GM10847 (cell line): ENCODE results near the gene SOX2.

ENCODE experiments used
- POLR2A ChIP-seq: IDR thresholded peaks from 2 replicates; pipeline ENCODE4 v1.6.1; 2011; ENCODE audit not compliant: insufficient read length; ENCODE audit errors: extremely low read depth

The SOX2 gene

DNA sequence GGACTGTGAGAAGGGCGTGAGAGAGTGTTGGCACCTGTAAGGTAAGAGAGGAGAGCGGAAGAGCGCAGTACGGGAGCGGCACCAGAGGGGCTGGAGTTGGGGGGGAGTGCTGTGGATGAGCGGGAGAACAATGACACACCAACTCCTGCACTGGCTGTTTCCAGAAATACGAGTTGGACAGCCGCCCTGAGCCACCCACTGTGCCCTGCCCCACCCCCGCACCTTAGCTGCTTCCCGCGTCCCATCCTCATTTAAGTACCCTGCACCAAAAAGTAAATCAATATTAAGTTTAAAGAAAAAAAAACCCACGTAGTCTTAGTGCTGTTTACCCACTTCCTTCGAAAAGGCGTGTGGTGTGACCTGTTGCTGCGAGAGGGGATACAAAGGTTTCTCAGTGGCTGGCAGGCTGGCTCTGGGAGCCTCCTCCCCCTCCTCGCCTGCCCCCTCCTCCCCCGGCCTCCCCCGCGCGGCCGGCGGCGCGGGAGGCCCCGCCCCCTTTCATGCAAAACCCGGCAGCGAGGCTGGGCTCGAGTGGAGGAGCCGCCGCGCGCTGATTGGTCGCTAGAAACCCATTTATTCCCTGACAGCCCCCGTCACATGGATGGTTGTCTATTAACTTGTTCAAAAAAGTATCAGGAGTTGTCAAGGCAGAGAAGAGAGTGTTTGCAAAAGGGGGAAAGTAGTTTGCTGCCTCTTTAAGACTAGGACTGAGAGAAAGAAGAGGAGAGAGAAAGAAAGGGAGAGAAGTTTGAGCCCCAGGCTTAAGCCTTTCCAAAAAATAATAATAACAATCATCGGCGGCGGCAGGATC is at the start of gene SOX2:
Gene SOX2, plus strand, starts transcription at position 601 of the 811 bp plus-strand sequence. CDS start 436 bp downstream, outside the sequence.
- TF ChIP-seq POLR2A = no peak

DNA sequence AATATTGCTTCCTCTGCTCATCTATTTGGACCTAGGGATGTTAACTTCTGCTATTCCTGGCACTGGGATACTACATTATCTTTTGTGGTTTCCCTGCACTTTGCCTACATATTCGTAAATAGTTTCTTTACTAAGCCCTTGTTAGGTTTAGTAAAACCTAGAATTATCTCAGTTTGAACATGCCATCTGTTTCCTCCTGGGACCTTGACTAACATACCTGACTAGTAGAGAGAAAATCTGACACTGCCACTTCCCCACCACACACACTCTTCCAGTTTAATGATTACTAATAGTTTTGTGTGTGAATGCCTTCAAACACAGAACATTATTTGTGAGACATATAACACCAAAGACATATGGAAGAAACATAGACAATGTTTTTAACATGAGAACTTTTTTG is 28.2 kb upstream of the SOX2 start:
- TF ChIP-seq POLR2A = no peak

DNA sequence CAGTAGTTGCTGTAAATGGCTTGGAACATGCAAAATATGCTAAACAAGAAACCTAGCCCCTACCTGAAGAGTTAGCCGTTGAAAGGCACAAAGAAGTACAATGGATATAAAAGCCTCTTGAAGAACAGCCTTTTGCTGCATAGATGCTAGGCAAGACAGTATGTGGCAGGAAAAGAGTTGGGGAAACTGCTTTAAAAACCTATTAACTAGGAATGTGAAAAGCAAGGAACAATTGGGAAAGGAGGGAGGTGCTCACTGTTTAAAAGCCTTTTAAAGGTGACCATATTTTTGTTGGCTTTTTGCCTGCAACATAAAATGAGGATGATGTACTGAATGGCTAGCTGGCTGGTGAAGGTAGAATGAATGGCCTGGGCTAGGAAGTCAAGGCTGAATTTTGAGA is 24.5 kb upstream of the SOX2 start:
- TF ChIP-seq POLR2A = no peak

DNA sequence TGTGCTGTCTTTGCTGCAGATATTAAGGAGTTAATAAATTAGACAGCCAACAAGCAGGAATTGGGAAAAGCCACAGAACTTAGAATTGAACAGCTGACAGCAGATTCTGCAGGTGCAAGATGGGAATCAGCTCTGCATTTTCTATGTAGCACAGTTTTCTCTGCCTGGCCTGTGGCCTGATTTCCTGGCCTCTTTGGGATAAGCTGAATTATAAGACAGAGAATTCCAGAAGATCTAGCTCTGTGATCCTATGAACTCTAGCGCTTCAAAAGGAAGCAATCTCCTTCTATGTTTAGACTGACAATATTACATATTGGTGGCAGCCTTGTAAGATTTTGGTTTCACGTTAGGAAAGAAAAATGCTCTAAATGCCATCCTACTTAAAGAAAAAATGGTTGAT is 24.0 kb upstream of the SOX2 start:
- TF ChIP-seq POLR2A = no peak

DNA sequence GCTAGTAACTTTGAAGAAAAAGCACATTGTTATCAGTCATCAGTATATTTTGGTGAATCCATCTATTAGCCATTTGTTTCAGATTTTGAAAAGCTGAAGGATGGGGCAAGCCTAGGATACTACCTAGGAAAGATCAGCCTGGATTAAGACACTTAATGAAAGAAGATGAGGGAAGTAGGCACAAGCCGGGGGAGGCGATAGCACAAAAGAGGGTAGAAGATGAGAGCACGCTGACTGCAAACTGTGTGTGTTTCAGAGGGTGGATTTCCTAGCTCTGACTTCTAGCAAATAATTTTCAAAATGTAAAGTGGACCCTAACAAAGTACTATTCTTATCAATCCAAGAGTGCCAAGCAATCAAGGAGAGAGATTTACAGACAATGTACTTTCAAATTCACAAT is 22.2 kb upstream of the SOX2 start:
- no peak for TF ChIP-seq POLR2A

DNA sequence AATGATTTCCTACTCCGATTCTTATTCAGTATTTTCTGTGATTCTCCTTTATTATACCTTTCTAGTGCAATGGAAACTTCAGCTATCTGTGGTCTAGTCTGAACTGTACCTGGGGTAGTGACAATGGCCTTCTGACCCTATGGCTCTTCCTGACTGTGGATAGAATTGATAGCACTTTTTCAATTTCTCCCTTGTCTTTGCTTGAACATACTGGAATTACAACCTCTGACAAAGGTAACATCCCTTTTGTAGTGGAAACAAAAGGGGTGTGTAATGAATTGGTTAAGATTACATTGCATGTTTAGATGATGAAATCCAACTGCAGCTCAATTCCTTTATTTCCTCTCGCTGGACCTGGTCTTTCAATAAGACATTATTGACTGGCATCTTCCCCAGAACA is 21.0 kb upstream of the SOX2 start:
- TF ChIP-seq POLR2A = no peak

DNA sequence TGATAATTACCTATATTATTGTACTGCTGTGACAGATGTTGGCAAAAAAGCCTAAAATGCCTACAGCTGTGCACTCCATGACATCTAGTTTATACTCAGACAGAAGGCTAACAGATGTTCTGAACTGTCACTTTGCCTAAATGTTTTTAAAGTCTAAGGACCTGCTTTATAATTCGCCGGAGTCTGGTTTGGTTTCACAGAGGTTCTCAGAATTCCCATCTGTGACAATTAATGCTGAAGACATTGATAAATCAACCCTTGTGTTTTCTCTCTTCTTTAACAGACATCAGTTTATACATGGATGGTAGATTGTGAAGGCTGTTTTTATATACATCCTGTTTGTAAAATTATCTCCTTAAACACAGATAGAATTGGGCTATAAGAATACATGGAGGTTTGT is 19.8 kb upstream of the SOX2 start:
- TF ChIP-seq POLR2A = no peak

DNA sequence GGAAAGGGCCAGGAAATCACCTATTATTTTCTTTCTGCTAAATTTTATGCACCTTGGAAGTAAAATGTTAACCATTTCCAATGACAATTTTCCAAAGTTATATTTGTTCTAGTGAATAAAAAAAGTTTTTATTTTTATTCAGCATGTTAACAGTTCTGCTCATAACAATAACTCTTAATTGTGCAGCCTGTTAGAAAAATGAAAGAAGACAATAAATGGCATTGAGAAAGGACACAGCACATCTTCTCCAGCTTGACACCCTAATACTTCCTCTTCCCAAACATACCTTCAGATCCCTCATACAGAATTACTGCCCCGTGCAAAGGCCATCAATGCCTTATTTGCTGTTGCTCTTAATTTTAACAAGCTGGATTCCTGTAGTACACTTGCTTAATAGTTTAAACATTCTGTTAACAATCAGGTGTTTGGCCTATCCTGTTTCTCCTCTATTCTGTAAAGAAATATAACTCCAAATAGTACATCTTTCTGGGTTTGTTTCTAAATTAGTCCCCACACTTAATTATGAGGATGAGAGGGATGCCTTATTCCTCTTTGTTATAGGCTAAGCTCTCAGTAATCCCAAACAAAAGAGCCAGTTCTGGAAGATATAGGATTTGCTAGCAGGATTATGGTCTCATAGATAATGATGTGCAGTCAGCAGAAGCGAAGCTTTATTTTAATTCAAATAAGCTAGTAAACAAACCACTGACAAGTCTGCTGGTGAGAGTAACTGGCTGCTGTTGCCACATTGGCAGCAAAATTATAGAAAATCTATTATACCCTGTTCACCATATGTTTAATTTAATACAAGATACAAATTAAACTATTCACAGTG is 19.2 kb upstream of the SOX2 start:
- no peak for TF ChIP-seq POLR2A

DNA sequence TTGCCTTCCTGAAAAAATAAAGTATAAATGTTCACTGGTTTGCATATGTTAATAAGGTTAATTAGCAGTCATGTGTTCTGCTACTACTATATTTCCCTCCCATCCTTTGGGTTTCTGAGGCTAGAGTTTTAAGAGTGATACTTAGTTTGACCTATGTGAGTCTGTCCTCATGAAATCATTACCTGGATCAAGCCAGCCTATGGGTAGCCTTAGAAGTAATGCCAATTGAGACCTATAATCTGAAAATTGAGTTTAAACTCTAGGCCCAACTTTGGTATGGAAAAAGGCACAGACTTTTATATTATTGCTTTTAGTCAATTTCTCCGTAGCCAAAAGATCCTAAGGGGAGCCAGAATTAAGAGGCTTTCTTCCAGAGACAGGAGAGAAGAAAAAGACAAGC is 18.4 kb upstream of the SOX2 start:
- no peak for TF ChIP-seq POLR2A

DNA sequence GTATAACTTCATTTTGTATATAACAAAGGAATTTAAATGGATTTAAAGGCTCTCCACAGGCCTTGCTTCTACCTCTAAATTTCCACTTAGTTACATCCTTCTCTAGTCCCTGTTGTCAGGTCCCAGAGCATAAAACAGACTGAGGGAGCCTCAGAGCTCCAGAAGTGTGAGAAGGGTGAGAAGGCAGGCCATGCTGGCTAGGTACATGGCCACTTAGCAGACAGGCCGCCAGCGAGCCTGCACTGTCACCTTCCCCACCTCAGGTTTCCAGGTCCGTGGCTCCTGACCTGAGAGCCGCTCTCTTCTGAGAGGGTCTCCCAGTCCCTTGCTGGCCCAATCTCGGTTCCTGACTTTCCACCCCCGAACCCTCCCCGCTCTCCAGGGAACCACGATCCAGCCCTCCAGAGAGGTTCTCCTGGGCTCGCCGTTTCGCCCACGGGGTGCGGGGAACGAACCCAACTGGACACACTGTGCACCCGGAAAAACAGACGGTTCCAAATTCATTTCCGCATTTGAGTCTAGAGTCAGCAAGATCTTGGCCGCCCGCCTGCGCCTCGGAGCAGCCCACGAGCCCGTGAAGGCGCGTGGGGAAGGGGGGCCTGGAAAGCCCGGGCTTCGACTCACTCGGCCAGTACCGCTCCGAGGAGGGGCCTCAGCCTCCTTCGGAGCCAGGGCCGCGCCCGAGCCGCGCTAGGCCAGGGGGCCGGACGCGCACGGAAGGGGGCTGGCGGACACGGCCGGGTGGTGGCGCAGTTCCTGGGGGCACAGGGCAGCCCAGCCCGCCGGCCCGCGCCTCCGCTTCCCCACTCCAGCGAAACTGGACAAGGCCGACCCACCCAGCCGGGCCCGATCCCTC is 16.7 kb upstream of the SOX2 start:
- no peak for TF ChIP-seq POLR2A

DNA sequence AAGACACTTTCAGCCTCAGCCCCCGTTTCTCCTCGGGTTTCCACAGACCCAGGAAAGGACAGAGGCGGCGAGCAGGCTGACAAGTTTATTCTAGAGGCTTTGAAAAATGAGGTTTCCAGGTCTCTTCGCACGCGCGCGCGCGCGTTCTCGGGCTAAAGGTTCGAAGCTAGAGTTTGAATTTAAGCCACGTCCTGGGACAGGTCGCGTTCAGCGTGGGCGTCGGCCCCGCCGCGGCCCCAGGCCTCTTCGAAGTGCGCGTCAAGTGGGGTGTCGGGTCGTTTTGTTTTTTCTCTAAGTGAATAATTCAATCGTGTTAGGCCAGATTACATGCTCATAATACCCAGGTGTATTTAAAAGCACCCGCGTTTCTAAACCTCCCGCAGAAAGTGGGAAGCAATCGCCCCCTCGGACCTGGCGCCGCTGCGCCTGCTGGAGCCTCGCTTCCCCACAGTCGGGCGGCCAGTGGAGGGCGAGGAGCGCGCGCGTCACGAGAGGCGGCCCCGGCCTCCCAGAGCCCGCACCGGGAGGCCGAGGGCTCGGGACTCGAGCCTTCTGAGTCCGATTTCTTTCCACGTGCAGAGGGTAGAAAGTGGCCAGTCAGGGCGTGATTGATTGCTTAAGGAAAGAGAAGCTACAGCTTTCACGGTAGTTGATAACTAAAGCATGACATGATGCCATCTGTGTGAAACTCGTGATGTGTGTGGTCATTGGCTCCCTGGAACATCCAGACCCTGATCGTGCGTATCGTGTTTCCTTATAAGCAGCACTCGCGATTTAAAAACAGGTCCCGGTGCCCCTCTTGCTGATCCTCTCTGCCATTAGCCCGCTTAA is 15.8 kb upstream of the SOX2 start:
- TF ChIP-seq POLR2A = no peak

DNA sequence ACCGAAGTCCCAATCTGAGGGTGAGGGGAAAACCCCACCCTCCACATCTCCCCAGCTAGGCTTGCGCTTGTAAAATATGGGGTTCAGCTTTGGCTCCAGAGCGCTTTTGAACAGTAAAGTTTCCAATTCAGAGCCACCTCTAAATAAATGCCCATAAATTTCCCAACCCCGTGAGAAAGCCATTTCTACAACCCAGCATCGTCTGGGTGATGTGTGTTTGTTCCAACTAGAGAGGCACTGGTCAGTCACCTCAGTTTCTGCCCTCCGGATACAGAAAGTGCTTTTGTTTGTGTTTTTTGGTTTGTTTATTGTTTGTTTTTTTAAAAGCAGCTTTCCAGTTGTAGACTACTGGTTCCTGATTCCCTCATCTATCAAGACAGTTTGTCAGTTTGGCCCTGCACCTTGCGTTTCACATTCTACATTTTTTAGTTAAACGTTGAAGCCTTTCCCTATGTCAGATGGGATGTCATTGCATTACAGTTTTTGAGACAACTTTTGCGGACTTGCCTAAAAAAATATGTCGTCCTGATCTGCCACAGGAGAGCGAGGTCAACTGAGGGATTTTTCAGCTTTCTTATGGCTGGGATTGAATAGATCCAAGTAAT is 15.0 kb upstream of the SOX2 start:
- no peak for TF ChIP-seq POLR2A

DNA sequence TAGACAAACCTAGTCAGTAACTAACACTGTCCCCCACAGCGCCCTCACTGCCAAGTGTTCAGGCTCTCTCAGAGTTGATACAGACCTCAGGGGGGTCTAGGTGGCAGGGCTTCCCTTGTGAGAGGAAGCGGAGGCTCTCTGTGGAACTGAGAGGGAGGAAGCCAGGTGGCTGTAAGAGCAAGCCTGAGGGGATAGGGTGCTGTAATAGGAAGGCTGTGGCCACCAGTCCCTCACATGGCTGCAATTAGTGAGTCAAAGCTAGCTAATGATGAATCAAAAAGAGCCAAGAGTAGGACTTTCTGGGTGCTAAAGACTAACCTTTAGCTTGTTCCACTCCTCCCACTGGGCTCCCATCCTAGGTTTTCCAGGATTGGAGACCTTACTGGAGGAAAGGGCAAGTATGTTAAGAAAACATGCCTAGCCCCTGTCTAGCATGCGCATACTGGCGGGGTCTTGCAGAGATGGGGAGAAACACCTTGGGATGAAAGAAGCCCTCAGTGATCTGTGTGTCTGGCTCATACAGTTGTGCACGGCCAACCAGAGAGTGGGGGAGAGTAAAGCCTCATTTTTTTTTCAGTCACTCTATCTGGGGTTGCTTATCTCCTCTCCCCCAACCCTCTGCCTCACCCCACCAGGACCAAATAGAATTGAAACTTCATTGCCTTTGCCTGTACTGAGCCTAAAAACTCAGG is 13.3 kb upstream of the SOX2 start:
- TF ChIP-seq POLR2A = no peak
